EL (cell line): Measurements from ENCODE around the gene ARHGAP28.
A peak's percentile ranks its signal among the peaks of the same experiment; 100 is the strongest.
"Not testable (repeated sequence)": the region's sequence is repeated elsewhere in the genome, so short reads cannot be mapped to it uniquely, and the experiment has no call there.

Experiments
- DNase-seq: peaks from one replicate; pipeline ENCODE4 v3.0.0-alpha.2; 2016

The ARHGAP28 gene

DNA sequence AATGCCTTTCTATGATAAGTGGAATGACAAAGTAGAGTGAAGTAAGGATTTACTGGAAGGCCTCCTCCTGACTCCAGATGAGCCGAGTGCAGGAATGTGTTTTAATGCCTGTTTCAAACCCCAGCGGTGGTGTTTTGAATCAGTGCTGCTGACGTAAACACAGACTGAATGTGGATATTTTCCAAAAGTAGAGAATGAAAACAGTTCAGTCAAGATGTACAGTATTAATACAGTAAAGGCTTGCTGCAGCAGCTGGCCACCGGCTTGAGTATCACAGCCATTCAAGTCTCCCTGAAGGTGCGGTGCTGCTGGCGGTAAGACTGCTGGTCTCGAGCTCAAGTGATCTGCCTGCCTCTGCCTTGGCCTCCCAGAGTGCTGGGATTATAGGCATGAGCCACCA, 46.7 kb downstream of the ARHGAP28 start:
- DNase-seq = peak; percentile 10

DNA sequence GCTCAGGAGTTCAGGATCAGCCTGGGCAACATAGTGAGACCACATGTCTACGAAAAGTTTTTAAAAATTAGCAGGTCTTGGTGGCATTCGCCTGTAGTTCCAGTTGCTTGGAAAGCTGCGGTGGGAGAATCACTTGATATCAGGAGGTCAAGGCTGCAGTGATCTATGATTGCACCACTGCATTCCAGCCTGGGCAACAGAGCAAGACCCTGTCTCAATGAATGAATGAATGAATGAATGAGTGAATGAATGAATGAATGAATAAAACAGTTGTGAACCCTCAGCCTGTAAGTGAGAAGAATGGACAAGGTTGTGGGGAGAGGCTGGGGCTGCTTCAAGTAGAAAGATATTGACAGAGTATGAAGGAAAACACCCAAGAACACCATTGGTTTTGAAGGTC, 48.0 kb downstream of the ARHGAP28 start:
- no peak for DNase-seq

DNA sequence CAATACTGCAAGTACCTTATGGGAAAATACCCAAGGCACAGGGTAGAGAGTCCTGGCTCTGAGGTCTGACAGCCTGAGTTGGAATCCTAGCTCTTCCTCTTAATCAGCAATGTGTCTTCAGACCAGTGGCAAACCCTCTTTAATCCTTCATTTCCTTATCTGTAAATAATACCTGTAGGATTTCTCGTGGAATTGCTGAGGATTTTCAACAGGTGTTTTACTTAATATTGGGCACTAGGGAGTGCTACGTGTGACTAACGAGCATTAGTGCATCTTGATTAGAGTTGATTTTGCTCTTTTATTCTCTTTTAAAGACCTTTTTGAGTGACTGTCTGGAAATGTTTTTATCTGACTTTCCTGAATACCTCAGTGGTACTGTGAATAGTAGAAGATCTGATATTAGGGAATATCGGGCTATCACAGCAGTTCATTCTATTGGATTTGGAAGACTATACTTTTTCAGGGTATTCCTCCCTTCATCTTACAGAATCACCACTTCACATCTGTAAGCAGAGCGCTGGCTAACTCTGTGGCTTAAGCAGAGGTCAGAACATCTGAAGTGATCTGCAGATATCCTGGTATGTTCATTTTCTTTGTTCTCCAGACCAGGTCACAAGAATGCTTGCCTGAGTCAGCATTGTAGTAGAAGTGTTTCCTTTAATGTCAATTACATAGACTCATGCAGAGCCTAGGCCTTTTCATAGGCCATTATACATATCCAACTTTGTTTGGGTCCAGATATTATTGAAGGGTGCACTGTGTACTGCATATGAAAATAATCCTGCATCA, 49.1 kb downstream of the ARHGAP28 start:
- no peak for DNase-seq

GRCh38 chr18:6781142-6781714, 51.7 kb downstream of the ARHGAP28 start:
- peak; percentile 16 for DNase-seq

DNA sequence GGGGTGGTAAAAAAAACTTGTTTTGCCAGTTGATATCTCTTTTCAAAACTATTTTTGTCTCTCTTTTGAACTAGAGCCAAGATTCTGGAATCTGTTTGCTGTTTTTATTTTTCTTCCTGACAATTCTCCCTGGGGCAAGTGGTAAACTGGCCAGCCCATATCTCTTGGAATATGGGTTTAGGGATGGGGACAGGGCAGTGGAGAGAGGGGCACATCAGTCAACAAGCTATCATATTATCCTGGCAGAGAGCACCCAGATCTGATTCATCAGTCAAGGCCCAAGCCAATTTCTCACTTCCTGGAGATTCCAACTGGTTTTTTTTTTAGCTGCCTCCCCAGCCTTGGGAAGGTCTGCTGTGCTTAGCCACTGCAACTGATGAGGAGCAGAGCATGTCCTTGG, 52.3 kb downstream of the ARHGAP28 start:
- peak; percentile 60 for DNase-seq

DNA sequence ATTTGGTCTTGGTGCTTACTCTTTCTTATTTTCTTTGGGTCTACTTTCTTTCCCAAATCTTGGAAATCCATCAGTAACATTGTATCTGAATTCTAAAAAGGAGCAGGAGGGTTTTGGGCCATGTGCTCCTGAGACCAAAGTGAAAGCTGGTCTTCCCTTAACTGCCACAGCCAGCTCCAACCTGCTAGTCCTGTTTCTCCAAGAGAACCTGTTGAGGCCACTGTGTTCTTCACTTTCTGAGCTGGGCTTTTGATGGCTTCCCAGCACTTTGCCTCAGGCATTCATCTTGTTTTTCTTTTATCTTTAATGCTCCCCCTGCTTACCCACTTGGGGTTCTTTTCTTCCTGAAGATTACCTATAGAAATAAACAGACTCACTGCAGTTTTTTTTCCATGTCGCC, 53.3 kb downstream of the ARHGAP28 start:
- DNase-seq = no peak

- no peak for DNase-seq
These were observed 54.5 kb downstream of the ARHGAP28 start for GRCh38 chr18:6784046-6784445.

DNA sequence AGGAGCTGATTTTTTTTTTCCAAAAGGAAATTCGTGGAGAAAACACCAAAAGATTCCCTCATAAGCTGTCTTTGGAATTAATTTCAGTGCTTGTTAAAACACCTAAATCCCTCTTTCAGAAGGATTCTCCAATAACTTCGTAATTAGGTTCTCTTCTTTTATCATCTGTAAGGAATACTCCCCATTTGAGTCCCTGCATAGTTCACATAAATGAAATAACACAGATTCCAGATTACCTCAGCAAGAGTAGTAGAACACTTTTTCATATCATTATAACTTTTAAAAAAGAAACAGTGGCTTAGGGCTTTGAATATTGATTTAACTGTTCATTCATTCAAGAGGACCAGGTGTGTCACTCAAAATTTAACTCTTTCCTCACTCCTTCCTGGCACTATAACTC, 55.5 kb downstream of the ARHGAP28 start:
- DNase-seq = peak; percentile 27

DNA sequence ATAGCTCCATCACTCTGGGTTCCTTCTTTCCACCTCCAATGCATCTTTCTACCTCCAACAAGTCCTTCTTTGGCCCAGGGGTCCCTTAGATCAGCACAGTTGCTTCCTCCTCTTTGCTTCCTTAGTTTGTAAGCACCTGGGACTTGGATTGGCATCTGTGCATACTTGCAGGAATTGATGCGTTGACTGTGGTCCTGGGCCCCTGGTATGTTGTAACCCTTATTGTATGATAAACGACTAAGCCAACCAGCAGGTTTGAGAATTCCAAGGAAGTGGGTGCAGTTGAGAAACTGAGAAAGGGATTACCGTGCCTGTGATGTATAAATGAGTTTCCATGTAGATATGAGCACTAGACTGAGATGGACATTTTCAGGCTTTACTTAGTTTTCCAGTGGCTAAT, 55.9 kb downstream of the ARHGAP28 start:
- DNase-seq = no peak

DNA sequence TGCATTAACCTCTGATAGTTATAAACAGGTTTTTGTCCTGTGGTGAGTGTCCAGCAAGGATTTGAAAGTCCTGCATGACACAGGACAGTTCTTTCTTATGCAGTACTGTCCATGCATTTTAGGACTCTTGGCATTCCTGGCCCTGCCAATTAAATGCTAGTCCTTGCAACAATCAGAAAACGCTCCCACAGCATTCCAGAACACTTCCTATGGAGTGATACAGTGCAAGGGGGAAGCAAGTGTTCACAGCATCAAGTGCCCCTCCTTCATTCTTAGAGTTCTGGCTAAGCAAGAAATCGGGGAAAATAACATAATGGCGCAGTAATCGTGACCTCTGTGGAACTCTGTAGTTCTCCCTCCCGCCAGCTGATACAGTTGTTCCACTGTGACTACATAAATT, 62.9 kb downstream of the ARHGAP28 start:
- no peak for DNase-seq

DNA sequence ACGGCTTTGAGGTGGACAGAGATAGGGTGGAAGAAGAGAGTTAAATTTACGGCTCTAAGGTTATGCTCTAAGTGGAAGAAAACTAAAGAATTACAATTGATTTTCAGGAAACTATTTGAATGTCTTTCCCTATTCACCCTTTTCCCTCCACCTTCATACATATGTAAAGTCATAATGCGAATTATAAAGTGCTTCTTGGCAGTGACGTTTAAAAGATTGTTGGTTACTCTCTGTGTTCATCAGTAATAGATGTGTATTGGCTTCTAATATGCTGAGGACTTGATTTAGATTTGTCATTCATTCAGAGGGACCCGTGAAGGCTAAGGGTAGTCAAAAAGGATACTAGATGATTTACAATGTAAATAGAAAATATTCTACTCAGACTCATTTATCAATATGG, 63.9 kb downstream of the ARHGAP28 start:
- no peak for DNase-seq

DNA sequence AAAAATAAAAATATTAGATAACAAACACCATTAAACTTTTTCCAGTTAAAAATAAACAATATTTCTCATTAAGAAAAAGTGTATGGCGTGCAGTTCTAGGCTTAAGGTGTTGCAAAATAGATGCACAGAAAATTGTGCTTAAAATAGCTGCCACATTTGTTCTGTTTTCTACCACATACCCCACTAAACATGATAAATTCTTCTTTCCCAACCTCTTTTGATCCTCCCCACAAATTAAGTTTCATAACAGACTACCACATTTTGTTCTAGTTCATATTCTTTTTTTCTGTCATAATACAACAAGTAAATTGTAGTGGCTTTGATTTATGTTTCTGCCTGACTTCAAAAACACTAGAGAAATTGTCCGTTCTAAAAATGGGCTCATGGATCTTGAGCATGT, 64.5 kb downstream of the ARHGAP28 start:
- no peak for DNase-seq

DNA sequence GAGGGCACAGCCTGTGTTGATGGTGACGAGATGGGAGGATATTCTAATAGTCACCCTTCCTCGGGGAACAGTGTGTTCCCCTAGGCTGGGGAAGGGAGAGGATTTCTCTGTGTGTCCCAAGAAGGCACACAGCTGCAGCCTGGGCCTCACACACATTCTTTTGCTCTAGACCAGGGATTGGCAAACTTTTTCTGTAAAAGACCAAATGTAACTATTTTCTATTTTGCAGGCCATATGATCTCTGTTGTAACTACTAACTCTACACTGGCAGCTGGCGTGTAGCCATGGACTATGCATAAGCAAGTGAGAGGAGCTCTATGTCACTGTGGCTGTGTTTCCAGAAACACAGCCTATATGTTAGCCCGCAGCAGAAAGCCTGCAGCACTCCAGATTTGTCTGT, 65.8 kb downstream of the ARHGAP28 start:
- DNase-seq = no peak

- DNase-seq = no peak
These were observed 67.0 kb downstream of the ARHGAP28 start for GRCh38 chr18:6796511-6796910.

GRCh38 chr18:6797171-6797570, 67.7 kb downstream of the ARHGAP28 start:
- DNase-seq = no peak

DNA sequence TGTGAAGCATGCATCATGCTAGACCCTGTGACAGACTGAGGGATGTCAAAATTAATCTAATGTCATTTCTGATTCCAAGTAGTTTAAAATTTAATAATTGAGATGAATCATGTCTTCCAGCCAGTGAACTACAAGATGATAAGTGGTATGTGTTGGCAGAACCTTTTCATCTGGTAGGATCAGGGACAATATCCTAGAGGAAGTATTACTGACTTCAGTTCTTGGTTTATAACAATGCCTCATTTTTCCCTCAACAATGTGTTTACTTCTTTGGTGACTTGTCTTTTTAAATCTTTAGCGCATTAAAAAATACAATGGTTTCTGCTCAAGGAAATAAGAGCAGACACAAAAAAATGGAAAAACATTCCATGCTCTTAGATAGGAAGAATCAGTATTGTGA, 69.4 kb downstream of the ARHGAP28 start:
- no peak for DNase-seq

- not testable (repeated sequence) for DNase-seq
These were observed 70.8 kb downstream of the ARHGAP28 start for GRCh38 chr18:6800309-6800708.

- DNase-seq = no peak
These were observed 78.2 kb downstream of the ARHGAP28 start for GRCh38 chr18:6807515-6808257.

GRCh38 chr18:6810191-6810590, 80.7 kb downstream of the ARHGAP28 start:
- DNase-seq = no peak

- DNase-seq = no peak
These were observed 82.3 kb downstream of the ARHGAP28 start for GRCh38 chr18:6811816-6812215.

GRCh38 chr18:6814882-6815425, 85.4 kb downstream of the ARHGAP28 start:
- DNase-seq = no peak

DNA sequence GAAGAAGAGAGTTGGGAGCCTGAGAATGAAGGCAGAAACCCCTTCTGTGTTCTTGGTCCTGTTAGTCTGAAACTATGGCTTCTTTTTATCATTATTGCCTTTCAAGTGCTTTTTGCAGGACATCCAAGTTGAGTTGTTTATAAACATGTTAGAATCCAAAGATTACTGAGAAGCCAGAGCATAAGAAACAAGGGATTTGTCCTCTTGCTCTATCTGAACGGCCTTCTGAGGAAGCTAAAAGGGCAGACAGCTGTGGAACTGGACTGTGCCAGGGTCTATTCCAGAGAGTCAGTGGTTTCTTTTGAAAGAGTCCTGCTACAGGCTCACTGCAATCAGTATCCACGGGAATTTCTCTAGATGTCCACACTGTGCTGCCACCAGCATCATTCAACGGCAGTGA, 86.6 kb downstream of the ARHGAP28 start:
- no peak for DNase-seq

- DNase-seq = no peak
These were observed 89.8 kb downstream of the ARHGAP28 start for GRCh38 chr18:6819332-6819731.

GRCh38 chr18:6820314-6820713, 90.8 kb downstream of the ARHGAP28 start:
- DNase-seq = no peak
